ENCODE results near the gene OR6V1.

OR6V1 gene, protein sequence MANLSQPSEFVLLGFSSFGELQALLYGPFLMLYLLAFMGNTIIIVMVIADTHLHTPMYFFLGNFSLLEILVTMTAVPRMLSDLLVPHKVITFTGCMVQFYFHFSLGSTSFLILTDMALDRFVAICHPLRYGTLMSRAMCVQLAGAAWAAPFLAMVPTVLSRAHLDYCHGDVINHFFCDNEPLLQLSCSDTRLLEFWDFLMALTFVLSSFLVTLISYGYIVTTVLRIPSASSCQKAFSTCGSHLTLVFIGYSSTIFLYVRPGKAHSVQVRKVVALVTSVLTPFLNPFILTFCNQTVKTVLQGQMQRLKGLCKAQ

GRCh38 chr7:143052041-143052440, at the start of gene OR6V1:
TSS of gene OR6V1 (plus strand) at chr7:143052341. CDS start at chr7:143052341, 0 bp downstream.
- DNase-seq, result no peak

- no peak for DNase-seq
These were observed 49.2 kb upstream of the OR6V1 start for GRCh38 chr7:143002898-143003297.

- DNase-seq, result peak; percentile 44
These were observed 48.6 kb upstream of the OR6V1 start for GRCh38 chr7:143003393-143004051.

GRCh38 chr7:143005632-143006260, 46.4 kb upstream of the OR6V1 start:
- DNase-seq, result no peak

- peak; percentile 83 for DNase-seq
These were observed 43.9 kb upstream of the OR6V1 start for GRCh38 chr7:143008007-143008901.

DNA sequence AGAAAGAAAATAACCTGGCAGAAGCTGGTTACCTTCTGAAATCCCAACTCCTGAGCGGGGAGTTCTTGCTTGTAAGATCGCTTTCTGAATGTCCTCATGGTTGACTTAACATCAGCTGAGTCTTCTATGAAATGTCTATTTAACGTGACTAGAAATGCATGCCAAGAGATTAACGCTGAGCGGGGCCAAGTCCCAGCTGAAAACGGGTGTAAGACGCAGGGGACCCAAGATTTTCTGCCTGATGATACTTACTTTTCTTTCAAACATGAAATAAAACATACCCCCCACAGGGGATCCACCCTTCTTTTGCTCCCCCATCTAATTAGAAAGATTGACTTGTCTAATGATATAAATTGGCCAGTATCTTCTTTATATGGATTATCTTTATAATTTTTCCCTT, 40.1 kb upstream of the OR6V1 start:
- no peak for DNase-seq

DNA sequence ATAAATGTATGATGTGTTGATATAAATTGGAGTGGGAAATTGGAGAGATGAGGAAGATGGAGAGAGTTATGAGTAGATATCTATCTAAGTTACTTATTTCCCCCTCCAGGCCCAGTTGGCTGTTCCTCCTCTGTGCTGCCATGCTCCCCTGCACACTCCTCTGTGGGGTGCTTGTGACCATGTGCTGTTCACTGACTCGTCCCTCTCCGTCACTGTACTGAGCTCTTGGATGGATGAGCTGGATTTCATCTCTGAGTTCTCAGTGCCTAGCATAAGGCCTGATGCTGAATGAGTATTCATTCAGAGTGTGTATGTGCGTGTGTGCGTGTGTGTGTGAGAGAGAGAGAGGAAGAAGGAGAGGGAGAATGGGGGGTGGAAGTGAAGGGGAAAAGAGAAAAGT, 39.7 kb upstream of the OR6V1 start:
- no peak for DNase-seq

DNA sequence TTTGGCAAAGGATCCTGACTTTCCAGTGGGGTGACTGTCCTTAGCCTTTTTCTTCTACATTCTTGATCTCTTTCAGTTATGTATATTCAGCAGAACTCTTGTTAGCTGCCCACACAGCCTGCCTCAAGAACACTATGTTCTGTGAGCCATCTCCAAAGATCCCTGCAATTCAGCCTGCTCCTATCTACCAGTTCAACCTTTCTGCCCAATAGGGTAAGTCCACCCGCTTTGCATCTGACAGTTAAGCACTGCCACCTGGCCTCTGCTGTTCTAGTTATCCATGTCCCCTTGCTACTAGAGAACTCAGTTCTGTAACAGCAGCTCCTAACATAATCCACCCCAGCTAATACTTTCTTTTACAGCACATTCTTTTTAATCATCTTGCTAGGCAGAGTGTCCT, 38.7 kb upstream of the OR6V1 start:
- DNase-seq, result no peak

DNA sequence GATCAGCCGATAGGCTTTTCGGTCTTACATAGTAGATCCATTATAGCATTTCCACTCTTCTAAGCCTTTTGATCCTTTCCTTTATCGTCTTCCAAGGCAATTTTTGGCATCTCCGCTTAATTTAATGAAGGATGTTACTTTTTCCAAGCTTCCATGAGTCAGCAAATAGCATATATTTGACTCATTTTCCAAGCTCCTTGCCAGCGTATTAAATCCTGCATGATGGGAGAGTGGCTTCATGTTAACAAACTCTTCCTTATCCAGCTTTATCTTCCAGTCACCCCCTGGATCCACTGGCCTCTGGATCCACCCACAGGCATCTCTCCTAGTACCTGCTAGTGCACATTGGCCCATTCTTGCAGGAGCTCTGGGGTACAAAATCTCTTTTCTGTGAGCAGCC, 38.2 kb upstream of the OR6V1 start:
- no peak for DNase-seq

GRCh38 chr7:143015084-143015483, 37.1 kb upstream of the OR6V1 start:
- no peak for DNase-seq

- DNase-seq, result no peak
These were observed 36.1 kb upstream of the OR6V1 start for GRCh38 chr7:143015926-143016490.

- no peak for DNase-seq
These were observed 35.1 kb upstream of the OR6V1 start for GRCh38 chr7:143016996-143017395.

GRCh38 chr7:143018931-143019330, 33.2 kb upstream of the OR6V1 start:
- DNase-seq, result no peak

- no peak for DNase-seq
These were observed 29.1 kb upstream of the OR6V1 start for GRCh38 chr7:143023047-143023446.

DNA sequence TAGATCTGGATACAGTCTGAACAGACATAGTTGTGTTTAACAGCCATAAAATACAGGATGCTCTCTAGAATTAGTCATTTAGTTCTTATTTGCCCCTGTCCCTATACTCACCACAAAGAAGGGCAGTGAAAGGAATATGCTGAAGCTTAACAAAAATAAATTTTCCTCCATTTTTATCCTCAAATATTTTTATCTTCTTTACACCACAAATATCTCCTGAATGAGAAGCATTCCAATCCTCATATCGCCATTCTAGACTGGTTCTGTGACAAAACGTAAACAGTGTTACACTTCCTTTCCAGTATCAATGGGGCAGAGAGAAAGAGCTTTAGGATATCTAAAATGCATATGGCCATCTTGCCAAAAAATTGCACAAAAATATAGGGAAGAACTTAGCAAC, 26.8 kb upstream of the OR6V1 start:
- DNase-seq, result no peak

DNA sequence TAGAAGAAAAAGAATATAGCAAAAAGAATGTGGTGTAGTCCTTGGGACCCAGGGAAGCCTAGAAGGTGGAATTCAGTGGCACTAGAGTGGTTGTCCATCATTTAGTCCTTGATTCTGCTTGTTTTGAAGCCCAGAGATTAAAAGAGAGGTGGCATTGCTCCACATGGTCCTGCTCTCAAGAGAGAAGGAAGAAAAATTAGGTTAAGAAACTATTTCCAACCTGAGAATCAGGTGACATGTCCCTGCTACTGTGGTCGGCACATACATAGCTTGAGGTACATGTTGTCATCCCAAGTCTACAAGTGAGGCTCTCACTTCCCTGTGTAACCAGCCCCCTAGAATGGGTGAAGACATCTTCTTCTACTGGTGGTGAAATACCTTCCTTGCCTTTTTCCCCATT, 25.1 kb upstream of the OR6V1 start, which contains the start of gene OR9A2:
TSS of gene OR9A2 (minus strand) at position 101 of the 400 bp plus-strand sequence. CDS start at position 101, 0 bp downstream.
- DNase-seq, result no peak

GRCh38 chr7:143027683-143028082, 24.5 kb upstream of the OR6V1 start:
- DNase-seq, result no peak

DNA sequence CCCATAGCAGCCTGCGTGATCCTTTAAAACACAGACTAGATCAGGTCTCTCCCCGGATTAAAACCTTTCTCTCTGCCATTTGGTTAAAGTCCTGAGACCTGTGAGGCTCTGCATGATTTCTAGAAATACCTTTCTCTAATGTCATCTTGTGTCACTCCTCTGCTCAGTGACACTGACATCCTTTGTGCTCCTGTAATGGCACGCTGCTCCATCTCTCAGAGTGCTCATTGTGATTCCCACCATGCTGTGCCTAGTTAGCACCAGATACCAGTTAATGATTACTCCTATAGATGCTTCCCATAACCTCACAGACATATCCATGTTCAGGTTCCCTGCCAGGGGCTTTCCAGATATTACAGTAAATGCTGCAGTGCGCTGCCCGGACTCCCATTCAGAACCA, 13.5 kb upstream of the OR6V1 start:
- no peak for DNase-seq

DNA sequence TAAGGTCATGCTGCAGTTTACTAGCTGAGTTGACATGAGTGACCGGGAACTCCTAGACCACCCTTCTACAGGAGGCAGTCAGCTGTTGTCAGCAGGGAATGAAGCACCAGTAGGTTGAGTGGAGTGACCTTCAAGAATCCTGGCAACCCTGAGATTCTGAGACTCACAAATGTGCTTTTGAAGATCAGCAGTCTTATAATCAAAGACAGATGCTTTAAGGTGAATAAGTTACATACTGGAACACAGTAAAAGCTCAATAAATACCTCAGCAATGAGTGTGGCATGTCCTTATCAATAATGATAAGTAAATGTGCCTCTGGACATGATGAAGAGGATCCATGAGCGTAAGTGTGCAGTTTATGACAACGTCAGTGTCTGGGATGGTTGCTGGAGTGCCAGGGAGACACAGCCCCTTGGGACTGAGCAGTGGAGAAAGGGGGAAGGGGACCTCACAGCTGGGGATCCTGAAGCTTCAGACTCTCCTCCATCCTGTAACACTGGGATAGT, 11.9 kb upstream of the OR6V1 start:
- DNase-seq, result no peak

- no peak for DNase-seq
These were observed 10.8 kb upstream of the OR6V1 start for GRCh38 chr7:143041346-143041745.

GRCh38 chr7:143042159-143042789, 9.9 kb upstream of the OR6V1 start:
- no peak for DNase-seq

DNA sequence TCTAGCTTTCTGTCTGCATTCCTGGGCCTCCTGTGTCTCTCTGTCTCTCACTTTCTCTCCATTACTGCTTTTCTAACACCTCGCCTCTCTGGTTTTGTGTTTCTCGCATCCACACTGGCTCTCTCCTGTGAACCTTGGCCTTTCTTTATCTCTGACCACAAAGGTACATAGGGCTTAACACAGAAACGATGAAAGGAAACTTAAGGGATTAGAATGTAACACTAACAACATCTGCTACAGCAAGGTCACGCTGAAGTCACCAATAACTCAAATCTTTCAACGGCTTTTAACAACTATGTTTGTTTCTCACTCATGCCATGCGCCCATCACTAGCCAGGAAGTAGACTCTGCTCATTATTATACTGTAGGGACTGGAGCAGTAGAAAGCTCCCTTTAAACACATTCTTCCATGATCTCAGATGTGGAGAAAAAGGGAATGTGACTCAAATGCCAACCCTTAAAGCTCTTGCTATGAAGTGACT, 9.3 kb upstream of the OR6V1 start:
- DNase-seq, result no peak

All from NCI-H1092 treated with DMSO at 0.1 percent for 48 hours (cell line).